GM18951 (cell line): ENCODE results near the gene INHBC.
"Not testable (repeated sequence)": the region's sequence is repeated elsewhere in the genome, so short reads cannot be mapped to it uniquely, and the experiment has no call there.

Experiments used
- POLR2A ChIP-seq: IDR thresholded peaks from 4 replicates; pipeline ENCODE4 v1.6.1; 2011; ENCODE audit warnings: mild to moderate bottlenecking; ENCODE audit not compliant: insufficient read length, insufficient read depth; ENCODE audit errors: extremely low read depth
- in situ Hi-C: fragments of 300-500 bp; cut with MboI; formaldehyde crosslinking; loops from one replicate; pipeline ENCODE4 v1.12.0; 2022; ENCODE audit warnings: low sequenced_read_pairs, mixed read lengths, inconsistent platforms; ENCODE audit not compliant: unreplicated experiment

INHBC gene, protein sequence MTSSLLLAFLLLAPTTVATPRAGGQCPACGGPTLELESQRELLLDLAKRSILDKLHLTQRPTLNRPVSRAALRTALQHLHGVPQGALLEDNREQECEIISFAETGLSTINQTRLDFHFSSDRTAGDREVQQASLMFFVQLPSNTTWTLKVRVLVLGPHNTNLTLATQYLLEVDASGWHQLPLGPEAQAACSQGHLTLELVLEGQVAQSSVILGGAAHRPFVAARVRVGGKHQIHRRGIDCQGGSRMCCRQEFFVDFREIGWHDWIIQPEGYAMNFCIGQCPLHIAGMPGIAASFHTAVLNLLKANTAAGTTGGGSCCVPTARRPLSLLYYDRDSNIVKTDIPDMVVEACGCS

DNA sequence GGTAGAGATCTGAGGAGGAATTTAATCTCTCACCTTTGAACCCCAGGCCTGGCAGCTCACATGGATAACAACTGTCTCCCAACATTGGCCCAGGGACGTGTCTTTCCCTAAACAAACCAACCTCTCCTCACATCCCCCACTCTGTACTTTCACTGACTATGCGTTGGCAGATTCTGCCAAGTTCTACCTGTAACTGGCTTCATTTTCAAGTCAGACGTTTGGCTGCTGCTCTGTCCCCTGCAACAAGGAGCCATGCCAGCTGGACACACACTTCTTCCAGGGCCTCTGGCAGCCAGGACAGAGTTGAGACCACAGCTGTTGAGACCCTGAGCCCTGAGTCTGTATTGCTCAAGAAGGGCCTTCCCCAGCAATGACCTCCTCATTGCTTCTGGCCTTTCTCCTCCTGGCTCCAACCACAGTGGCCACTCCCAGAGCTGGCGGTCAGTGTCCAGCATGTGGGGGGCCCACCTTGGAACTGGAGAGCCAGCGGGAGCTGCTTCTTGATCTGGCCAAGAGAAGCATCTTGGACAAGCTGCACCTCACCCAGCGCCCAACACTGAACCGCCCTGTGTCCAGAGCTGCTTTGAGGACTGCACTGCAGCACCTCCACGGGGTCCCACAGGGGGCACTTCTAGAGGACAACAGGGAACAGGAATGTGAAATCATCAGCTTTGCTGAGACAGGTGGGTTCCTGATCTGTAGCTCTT, at the start of gene INHBC:
INHBC (plus strand) TSS at position 268 of the 707 bp plus-strand sequence; CDS start at position 371, 103 bp downstream.
- in situ Hi-C loops, result no loop called here
- TF ChIP-seq POLR2A, result no peak

DNA sequence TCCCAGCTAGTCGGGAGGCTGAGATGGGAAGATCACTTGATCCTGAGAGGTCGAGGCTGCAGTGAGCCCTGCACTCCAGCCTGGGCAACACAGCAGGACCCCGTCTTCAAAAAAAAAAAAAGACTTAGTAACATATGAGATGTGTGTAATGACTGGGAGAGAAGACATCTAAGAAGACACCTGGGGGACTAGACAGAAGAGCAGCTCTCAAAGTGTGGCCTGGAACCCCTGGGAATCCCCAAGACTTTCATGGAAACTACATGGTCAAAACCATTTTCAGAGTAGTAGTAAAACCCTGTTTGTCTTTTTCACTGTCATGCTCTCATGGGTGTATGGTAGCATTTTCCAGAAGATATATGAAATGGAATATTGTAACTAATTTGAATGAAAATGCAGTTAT, 49.0 kb upstream of the INHBC start:
- in situ Hi-C loops, result no loop called here
- no peak for TF ChIP-seq POLR2A

DNA sequence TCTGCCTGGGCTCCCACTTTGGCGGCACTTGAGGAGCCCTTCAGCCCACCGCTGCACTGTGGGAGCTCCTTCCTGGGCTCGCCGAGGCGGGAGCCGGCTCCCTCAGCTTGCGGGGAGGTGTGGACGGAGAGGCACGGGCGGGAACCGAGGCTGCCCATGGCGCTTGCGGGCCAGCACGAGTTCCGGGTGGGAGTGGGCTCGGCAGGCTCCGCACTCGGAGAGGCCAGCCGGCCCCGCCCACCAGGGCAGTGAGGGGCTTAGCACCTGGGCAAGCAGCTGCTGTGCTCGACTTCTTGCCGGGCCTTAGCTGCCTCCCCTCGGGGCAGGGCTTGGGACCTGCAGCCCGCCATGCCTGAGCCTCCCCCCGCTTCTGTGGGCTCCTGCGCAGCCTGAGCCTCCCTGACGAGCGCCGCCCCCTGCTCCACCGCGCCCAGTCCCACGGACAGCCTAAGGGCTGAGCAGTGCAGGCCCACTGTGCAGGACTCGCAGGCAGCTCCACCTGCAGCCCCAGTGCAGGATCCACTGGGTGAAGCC, 48.3 kb upstream of the INHBC start:
- TF ChIP-seq POLR2A, result no peak
- in situ Hi-C loops, result no loop called here

DNA sequence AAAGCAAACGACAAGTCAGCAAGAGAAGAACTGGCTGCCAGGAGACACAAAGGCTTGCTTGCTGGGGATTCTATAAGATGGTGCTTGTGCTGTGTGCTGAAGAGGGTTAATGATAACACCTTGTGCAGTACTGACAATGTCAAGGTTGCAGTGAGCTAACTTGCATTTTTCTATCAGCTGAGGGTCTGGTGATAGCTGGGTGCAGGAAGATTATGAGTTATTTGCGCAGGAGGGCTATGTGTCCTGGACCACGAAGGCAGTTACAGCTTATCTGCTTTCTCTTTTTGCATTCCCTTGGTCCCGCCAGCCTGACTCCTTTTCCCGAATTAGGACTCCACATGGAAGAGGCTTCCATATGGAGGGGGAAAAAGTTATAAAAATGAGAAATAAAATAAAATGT, 46.2 kb upstream of the INHBC start:
- in situ Hi-C loops, result no loop called here
- no peak for TF ChIP-seq POLR2A

DNA sequence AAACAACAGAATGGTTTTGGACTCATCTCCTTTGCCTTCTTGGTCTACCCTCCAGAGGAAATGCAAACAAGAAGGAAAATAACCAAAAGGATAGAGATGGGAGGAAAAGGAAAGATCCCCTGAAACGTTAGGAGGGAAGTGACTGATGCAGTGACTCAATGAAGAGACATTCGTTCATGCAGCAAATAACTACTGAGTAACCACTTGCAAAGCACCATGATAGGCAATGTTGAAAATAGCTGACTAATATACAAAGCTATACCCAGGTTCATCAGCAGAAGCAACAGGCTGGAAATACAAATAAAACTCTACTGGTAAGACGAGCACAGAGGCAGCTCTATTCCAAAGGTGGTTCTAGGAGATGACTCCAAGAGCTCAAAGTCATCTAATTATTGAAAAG, 45.6 kb upstream of the INHBC start:
- in situ Hi-C loops, result no loop called here
- TF ChIP-seq POLR2A, result no peak

DNA sequence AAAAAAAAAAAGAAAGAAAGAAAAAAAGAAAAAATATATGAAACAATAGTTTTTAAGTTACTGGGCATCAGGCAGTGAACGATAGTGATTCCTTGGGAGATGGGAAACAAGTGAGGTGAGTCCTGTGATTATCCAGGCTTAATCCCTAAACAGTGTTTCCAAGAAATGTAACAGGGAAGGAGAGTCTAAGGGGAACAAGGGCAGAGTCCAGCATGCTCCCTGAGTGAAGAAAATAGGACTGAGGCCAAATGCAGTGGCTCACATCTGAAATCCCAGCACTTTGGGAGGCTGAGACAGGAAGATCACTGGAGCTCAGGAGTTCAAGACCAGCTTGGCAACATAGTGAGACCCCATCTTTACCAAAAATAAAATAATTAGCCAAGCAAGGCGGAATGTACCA, 44.4 kb upstream of the INHBC start:
- in situ Hi-C loops, result no loop called here
- TF ChIP-seq POLR2A, result no peak

DNA sequence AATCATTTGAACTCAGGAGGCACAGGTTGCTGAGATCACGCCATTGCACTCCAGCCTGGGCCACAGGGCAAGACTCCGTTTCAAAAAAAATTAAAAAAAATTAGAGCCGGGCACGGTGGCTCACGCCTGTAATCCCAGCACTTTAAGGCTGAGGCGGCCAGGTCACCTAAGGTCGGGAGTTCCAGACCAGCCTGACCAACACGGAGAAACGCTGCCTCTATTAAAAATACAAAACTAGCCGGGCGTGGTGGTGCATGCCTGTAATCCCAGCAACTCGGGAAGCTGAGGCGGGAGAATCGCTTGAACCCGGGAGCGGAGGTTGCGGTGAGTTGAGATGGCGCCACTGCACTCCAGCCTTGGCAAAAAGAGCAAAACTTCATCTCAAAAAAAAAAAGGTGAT, 39.5 kb upstream of the INHBC start:
- no peak for TF ChIP-seq POLR2A
- in situ Hi-C loops, result no loop called here

DNA sequence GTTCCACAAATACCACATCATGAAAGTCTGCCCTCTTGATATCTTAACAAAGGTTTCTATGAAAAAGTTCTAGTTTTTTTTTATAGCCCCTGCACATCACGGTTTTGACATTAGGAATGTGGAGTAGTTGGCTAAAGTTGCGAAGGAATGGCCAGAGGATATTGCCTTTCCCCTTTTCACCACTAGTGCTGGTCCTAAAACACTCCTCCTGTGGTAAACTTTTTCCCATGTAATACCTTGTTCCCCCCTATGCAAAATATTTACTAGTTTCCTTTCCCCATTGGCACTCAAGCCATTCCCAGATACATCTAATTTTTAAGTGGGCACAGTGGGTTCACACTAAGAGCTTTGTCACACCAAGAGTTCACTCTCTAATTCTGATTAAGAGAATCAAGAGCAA, 37.1 kb upstream of the INHBC start:
- TF ChIP-seq POLR2A, result no peak
- in situ Hi-C loops, result no loop called here

DNA sequence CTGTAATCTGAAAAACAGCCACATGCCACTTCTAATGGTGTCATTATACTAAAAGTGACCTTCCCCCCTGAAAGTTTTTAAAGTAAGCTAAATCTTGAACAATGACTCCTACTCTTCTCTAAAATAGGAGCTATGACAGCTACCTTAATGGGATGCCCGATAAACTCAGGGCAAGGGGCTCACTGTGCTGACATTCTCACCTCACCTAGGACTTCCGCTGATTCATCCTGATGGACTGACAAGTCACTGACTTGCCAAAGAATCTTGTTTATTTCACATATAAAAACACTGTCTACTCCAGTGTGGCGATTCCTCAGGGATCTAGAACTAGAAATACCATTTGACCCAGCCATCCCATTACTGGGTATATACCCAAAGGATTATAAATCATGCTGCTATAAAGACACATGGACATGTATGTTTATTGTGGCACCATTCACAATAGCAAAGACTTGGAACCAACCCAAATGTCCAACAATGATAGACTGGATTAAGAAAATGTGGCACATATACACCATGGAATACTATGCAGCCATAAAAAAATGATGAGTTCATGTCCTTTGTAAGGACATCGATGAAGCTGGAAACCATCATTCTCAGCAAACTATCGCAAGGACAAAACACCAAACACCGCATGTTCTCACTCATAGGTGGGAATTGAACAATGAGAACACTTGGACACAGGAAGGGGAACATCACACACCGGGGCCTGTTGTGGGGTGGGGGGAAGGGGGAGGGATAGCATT, 34.7 kb upstream of the INHBC start:
- in situ Hi-C loops, result not testable (repeated sequence)

DNA sequence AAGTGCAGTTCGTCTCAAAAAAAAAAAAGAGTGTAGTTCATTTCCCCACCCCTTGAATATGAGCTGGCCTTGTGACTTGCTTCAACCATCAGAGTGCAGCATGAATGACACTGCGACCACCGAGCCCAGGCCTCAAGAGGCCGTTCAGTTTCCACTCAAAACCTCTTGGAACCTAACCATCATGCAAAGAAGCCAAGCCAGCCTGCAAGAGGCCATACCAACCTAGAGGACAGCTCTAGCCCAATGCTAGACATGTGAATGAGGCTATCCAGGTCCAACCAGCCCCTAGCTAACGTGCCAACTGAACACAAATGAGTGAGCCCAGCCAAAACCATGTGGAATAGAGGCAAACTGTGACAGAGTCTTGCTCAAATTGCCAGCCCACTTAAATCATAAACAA, 33.4 kb upstream of the INHBC start:
- TF ChIP-seq POLR2A, result no peak
- in situ Hi-C loops, result no loop called here

DNA sequence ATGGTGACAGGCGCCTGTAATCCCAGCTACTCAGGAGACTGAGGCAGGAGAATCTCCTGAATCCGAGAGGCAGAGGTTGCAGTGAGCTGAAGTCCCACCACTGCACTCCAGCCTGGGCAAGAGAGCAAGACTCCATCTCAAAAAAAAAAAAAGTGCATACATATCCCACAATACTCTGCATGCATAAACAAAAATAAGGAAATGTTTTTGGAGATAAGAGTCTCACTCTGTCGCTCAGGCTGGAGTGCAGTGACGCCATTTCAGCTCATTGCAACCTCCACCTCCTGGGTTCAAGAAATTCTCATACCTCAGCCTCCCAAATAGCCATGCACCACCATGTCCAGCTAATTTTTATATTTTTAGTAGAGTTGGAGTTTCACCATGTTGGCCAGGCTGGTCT, 32.4 kb upstream of the INHBC start:
- in situ Hi-C loops, result not testable (repeated sequence)

DNA sequence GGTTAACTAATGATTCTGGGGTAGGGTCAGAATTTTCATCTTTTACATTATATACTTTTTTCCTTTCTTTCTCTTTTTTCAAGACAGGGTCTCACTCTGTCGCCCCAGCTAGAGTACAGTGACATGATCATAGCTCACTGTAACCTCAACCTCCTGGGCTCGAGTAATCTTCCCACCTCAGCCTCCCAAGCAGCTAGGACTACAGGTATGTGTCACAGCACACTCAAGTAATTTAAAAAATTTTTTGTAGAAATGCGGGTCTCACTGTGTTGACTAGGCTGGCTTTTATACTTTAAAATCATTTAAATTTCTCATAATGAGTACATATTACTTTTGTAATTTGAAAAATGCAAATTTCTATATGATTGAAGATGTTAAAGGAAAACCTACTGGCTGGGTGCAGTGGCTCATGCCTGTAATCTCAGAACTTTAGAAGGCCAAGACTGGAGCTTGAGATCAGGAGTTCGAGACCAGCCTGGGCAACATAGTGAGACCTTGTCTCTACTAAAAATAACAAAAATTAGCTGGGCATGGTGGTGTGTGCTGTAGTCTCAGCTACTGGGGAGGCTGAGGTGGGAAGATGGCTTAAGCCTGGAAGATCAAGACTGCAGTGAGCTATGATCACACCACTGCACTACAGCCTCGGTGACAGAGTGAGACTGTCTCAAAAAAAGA, 29.5 kb upstream of the INHBC start:
- TF ChIP-seq POLR2A, result no peak
- in situ Hi-C loops, result no loop called here

DNA sequence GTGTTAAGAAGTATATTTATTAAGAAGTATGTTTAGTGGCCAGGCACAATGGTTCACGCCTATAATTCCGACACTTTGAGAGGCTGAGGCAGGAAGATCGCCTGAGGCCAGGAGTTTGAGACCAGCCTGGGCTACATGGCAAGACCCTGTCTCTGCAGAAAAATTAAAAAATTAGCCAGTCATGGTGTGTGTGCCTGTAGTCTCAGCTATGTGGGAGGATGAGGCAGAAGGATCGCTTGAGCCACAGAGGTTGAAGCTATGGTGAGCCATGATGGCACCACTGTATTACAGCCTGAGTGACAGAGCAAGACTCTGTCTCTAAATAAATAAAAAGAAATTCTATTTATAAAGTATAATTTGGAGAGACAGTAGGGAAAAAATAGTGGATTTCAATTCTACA, 24.1 kb upstream of the INHBC start:
- in situ Hi-C loops, result no loop called here
- no peak for TF ChIP-seq POLR2A

DNA sequence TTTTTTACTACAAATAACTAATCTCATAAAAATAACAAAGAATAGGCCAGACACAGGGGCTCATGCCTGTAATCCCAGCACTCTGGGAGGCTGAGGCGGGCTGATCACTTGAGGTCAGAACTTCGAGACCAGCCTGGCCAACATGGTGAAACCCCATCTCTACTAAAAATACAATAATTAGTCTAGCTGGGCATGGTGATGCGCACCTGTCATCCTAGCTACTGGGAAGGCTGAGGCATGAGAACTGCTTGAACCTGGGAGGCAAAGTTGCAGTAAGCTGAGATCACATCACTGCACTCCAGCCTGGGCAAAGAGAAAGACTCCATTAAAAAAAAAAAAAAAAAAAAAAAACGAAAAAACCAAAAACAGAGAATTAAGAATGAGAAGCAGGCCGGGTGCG, 20.4 kb upstream of the INHBC start:
- in situ Hi-C loops, result not testable (repeated sequence)
